Gastrocnemius medialis (tissue), 4 donors: ENCODE data around the gene KIFBP. TPM values are rescaled to one million over a fixed set of nuclear protein-coding genes. Genes with fewer than 3 reads are reported as not detected.
"Not testable (repeated sequence)": the region's sequence is repeated elsewhere in the genome, so short reads cannot be mapped to it uniquely, and the experiment has no call there.

Experiments used
- ATAC-seq, 2 donors: fragments of 150-250 bp; one replicate each; pipeline ENCODE4 v1.9.1; 2016
- DNase-seq, 2 donors: peaks; one replicate each; pipeline ENCODE4 v3.0.0-alpha.2; 2019
- H3K27ac ChIP-seq, 4 donors: fragments of 200-600 bp; sonication (generic); 1 replicate in 1 of 4; 2 replicates in 3 of 4; pipeline ENCODE4 v1.5.1; 2016 to 2018; ENCODE audit warnings: mild to moderate bottlenecking in 2 of 4, moderate library complexity in 1 of 4
- H3K27me3 ChIP-seq, 3 donors: fragments of 200-600 bp; sonication (generic) in 2 of 3; 1 replicate in 1 of 3; 2 replicates in 2 of 3; pipeline versions ENCODE4 v1.5.1 to v1.6.0; 2016 to 2019; ENCODE audit warnings: mild to moderate bottlenecking in 1 of 3, moderate library complexity in 1 of 3
- H3K36me3 ChIP-seq, 2 donors: fragments of 200-600 bp; sonication (generic) in 1 of 2; one replicate each; pipeline ENCODE4 v1.5.1; 2017 to 2018
- H3K4me1 ChIP-seq, 2 donors: fragments of 200-600 bp; sonication (generic) in 1 of 2; one replicate each; pipeline ENCODE4 v1.5.1; 2016 to 2017; ENCODE audit warnings: mild to moderate bottlenecking in 2 of 2
- H3K4me3 ChIP-seq, 4 donors: fragments of 200-600 bp; sonication (generic) in 3 of 4; 1 replicate in 1 of 4; 2 replicates in 3 of 4; pipeline ENCODE4 v1.5.1; 2016 to 2019; ENCODE audit warnings: mild to moderate bottlenecking in 2 of 4
- H3K9me3 ChIP-seq, 3 donors: fragments of 200-600 bp; sonication (generic) in 2 of 3; 1 replicate in 1 of 3; 2 replicates in 2 of 3; pipeline ENCODE4 v1.5.1; 2016 to 2019
- POLR2A ChIP-seq, 2 donors: fragments of 450-650 bp; IDR thresholded peaks; one replicate each; pipeline ENCODE4 v1.6.1; 2017; ENCODE audit warnings: antibody characterized with exemption in 2 of 2, mild to moderate bottlenecking in 2 of 2, moderate library complexity in 2 of 2
- in situ Hi-C, 4 donors: fragments of 200-750 bp; cut with MboI; loops; one replicate each; pipeline versions ENCODE4 v1.15.0 to v1.8.0; 2017; ENCODE audit warnings: low sequenced_read_pairs in 4 of 4
- intact Hi-C: fragments of 100-400 bp; cut with DNase I; formaldehyde crosslinking; loops from one replicate; pipeline ENCODE4 v1.15.1; 2023; ENCODE audit warnings: low total_unique reads
- total RNA-seq, 4 donors: library from RNA; depleted of rRNA; stranded (reverse); fragments of >200 nt; gene quantifications; one replicate each; pipeline versions ENCODE4 v1.1.0 to v1.2.3, GENCODE V29; 2016
- TF ChIP-seq, protein P1 (sequence below), 5 experiments: fragments of 450-650 bp in 3 of 5; fragments of 200-600 bp in 2 of 5; sonication (generic) in 2 of 5; IDR thresholded peaks in 4 of 5; conservative IDR thresholded peaks in 1 of 5; 1 replicate in 4 of 5; 2 replicates in 1 of 5; pipeline ENCODE4 v1.5.1; 2016 to 2019; ENCODE audit warnings: antibody characterized with exemption in 5 of 5, mild to moderate bottlenecking in 3 of 5, moderate library complexity in 3 of 5

Gene KIFBP
- total RNA-seq, 4 donors from 2014 or later = 24.0 to 41.3 (median 33.9) TPM

DNA sequence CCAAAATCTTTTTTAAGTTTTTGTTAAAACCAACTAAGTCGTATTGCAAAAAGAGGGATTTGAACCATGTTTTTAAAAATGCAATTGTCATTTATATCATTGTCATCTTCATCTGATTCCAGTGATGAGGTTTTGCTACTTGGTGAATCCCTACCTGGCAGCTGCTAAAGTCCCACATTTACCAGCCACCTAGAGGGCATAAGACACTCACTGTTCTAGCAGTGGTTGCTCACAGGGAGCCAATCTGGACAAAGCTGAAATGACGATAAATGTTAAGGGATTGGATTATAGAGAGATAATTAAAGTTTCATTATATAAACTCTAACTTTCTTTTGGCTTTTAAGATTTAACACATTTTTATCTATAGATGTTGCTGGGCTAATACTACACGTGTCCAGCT is 18.7 kb downstream of the KIFBP start:
- TF ChIP-seq POLR2A (IDR thresholded peaks at IDR 0.05) = no peak
- TF ChIP-seq, protein P1, sequence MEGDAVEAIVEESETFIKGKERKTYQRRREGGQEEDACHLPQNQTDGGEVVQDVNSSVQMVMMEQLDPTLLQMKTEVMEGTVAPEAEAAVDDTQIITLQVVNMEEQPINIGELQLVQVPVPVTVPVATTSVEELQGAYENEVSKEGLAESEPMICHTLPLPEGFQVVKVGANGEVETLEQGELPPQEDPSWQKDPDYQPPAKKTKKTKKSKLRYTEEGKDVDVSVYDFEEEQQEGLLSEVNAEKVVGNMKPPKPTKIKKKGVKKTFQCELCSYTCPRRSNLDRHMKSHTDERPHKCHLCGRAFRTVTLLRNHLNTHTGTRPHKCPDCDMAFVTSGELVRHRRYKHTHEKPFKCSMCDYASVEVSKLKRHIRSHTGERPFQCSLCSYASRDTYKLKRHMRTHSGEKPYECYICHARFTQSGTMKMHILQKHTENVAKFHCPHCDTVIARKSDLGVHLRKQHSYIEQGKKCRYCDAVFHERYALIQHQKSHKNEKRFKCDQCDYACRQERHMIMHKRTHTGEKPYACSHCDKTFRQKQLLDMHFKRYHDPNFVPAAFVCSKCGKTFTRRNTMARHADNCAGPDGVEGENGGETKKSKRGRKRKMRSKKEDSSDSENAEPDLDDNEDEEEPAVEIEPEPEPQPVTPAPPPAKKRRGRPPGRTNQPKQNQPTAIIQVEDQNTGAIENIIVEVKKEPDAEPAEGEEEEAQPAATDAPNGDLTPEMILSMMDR (IDR thresholded peaks at IDR 0.05 in 4 of 5, conservative IDR thresholded peaks at IDR 0.05 in 1 of 5) = no peak
- in situ Hi-C loops = loop anchor here in 1 of 4 donors (10.0 kb wide), 1 partner anchor 88 kb away; no protein-coding TSS in a partner anchor

DNA sequence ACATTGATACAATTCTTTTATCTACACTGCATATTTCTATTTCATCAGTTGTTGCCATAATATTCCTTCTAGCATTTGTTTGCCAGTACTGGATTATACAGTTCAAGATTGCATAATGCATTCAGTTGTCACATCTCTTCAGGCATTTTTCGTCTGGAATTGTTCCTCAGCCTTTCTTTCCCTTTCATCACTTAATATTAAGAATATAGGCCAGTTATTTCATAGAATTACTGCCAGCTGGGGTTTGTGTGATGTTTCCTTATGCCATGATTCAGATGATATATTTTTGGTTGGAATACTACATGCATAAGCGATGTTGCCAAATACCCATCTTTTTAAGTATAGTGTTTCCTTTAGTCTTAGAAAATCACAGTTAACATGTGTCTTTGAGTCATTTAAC is 20.8 kb downstream of the KIFBP start:
- no peak for TF ChIP-seq POLR2A (IDR thresholded peaks at IDR 0.05)
- TF ChIP-seq, protein P1 (IDR thresholded peaks at IDR 0.05 in 4 of 5, conservative IDR thresholded peaks at IDR 0.05 in 1 of 5) = no peak
- DNase-seq = no peak
- intact Hi-C loops = no loop called here
- no peaks in the 10 kb centered on the region for H3K4me1 ChIP-seq
- no peak overlapping the region for H3K27ac ChIP-seq
- no peaks in the 10 kb centered on the region for H3K9me3 ChIP-seq
- in situ Hi-C loops = loop anchor here in 1 of 4 donors (10.0 kb wide), 1 partner anchor 85 kb away; no protein-coding TSS in a partner anchor
- H3K27me3 ChIP-seq = no peaks in the 10 kb centered on the region
- H3K36me3 ChIP-seq = peaks cover 0 to 47% of the 10 kb centered on the region in 2 donors
- no peak for ATAC-seq
- no peak overlapping the region for H3K4me3 ChIP-seq

More for the DNA sequence above, 18.7 kb downstream of the KIFBP start:
- Histone ChIP-seq H3K27me3 (no peaks in the 10 kb centered on the region), H3K36me3 (peaks cover 0 to 26% of the 10 kb centered on the region in 2 donors), H3K4me1 (no peaks in the 10 kb centered on the region), H3K9me3 (no peaks in the 10 kb centered on the region), H3K4me3 (no peak overlapping the region), H3K27ac (no peak overlapping the region)
- DNase-seq (no peak), ATAC-seq (no peak)
- intact Hi-C loops = no loop called here

DNA sequence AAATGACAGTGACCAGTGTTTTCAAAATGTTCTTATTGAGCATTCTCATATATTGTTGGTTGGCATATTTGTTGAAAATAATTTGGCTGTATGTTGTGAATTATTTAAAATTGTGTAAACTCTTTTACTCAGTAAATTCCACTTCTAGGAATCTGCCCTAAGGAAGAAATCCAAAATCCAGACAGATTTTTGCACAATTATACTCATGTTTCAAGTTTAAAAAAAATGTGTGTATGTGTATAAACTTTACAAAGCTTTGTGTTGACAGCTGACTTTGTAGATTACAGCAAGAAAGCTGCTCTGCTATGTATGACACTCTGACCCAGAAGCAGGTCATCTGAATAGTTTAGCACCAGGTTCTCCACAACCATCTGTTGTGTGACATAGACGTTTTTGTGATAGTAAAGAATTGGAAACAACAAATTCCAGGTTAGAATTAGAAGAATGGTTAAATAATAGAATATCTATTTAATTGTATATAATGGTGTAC is 21.6 kb downstream of the KIFBP start:
- Histone ChIP-seq H3K36me3 (peaks cover 0 to 51% of the 10 kb centered on the region in 2 donors), H3K4me3 (no peak overlapping the region), H3K9me3 (no peaks in the 10 kb centered on the region), H3K4me1 (no peaks in the 10 kb centered on the region), H3K27ac (no peak overlapping the region), H3K27me3 (no peaks in the 10 kb centered on the region)
- intact Hi-C loops = no loop called here
- TF ChIP-seq POLR2A (IDR thresholded peaks at IDR 0.05) = no peak
- TF ChIP-seq, protein P1 (IDR thresholded peaks at IDR 0.05 in 4 of 5, conservative IDR thresholded peaks at IDR 0.05 in 1 of 5) = no peak
- ATAC-seq (no peak), DNase-seq (no peak)
- in situ Hi-C loops = no loop called here

DNA sequence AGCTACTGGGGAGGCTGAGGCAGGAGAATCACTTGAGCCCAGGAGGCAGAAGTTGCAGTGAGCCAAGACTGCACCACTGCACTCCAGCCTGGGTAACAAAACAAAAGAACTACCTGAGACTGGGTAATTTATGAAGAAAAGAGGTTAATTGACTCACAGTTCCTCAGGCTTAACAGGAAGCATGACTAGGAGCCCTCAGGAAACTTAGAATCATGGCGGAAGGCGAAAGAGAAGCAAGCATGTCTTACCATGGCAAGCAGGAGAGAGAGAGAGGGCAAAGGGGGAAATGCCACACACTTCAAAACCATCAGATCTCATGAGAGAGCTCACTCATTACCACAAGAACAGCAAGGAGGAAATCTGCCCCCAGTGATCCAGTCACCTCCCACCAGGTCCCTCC is 24.2 kb downstream of the KIFBP start:
- intact Hi-C loops, in situ Hi-C loops, H3K4me1 ChIP-seq, H3K9me3 ChIP-seq, H3K4me3 ChIP-seq, H3K27me3 ChIP-seq, H3K27ac ChIP-seq, DNase-seq, ATAC-seq: not testable (repeated sequence)
- H3K36me3 ChIP-seq = peaks cover 0 to 55% of the 10 kb centered on the region in 2 donors

DNA sequence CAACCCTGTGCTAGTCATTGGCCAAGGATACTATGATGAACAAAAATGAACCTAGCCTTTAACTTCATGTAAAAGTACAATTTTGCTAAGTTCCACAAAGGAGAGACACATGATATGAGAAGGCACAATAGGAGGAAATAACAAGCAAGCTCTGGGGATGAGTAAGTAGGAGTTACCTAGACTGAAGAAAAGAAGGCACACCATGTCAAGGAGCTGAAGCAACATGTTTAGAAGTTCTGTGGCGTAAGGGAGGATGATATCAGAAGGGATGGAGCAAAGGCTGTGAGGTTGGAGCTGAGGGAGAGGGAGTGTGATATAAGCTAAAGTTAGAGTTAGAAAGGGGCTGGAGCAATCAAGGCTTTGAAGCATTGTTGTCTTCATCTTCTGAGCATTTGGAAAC is 25.6 kb downstream of the KIFBP start:
- in situ Hi-C loops (no loop called here), intact Hi-C loops (no loop called here)
- H3K9me3 ChIP-seq = no peaks in the 10 kb centered on the region
- peaks cover 0 to 64% of the 10 kb centered on the region in 2 donors for H3K36me3 ChIP-seq
- H3K4me3 ChIP-seq = no peak overlapping the region
- H3K4me1 ChIP-seq = no peaks in the 10 kb centered on the region
- ATAC-seq = no peak
- TF ChIP-seq POLR2A (IDR thresholded peaks at IDR 0.05) = no peak
- TF ChIP-seq, protein P1 (IDR thresholded peaks at IDR 0.05 in 4 of 5, conservative IDR thresholded peaks at IDR 0.05 in 1 of 5) = no peak
- H3K27ac ChIP-seq = no peak overlapping the region
- no peak for DNase-seq
- no peaks in the 10 kb centered on the region for H3K27me3 ChIP-seq
